Stimulated activated CD8-positive, alpha-beta memory T cell treated with anti-CD3 and anti-CD28 coated beads, Interleukin-4, amount 100 ng/mL, for 1 hour (primary cell): ENCODE data around the gene GPR171.
"Not testable (repeated sequence)": the region's sequence is repeated elsewhere in the genome, so short reads cannot be mapped to it uniquely, and the experiment has no call there.

Experiments
- DNase-seq, 2 donors: peaks; one replicate each; pipeline ENCODE4 v3.0.0-alpha.2; 2020; ENCODE audit warnings: low read depth in 2 of 2, low spot score in 1 of 2

GPR171 gene

DNA sequence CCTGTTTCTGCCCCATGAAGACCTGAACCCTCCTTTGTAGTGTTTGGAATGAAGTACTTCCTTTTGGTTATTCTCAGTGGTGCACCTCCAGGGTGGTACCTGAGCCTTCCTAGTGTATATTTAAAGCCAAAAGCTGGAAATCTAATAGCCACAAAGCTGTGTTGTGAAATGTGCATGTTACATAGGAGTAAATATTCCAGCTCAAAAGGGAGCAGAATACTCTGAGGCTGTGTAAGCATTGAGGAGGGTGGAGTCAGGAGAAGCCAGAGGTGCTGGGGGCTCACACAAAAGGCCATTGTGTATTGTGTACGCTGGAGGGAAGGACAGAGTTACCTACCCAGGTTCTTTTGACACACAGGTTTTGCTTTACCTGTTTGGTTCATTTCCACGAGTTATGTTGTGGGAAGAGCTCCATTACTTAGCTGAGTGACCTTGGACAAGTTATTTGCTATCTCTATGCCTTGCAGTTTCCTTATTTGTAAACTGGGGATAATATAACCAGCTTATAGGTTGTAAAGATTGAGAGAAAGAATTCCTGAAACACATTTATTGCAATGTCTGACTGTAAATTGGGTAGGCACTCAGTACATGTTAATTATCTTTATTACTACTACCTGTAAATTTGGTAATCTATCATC is 24.7 kb downstream of the GPR171 start:
- DNase-seq, result no peak

DNA sequence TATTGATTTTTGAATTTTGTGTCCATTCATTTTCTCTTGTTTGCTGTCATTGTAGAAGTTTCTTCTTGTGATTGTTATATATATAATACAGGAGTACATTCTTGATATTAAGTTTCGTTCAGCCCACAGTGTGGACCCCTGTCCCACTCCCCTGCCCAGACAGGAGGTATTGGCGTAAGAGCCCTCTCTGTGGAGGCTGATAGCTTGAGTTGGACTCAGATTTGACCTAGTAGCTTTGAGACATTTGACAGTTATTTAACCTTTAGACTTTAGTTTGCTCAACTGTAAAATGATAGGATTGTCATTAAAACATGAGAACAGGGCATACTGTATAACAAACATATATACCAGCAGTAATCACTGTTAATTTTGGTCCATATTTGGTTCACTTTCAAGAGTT is 27.1 kb downstream of the GPR171 start:
- no peak for DNase-seq

DNA sequence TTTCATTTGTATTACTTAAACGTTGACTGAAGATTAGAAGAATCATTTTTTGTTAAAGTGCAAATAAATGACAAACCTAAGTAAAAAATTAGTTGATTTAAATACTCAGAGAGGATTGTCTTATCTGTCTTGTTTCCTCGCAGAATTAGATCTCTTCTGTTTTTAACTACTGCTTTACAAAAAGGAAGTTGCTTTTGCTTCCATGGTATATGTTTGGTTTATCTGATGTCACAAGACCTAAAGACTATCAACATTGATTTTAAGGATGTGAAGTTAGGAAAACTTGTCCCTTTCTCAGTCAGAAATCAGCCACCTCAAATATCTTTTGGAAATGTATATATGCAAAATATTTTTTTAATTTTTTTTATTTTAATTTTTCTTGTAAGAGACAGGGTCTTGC is 28.7 kb downstream of the GPR171 start:
- no peak for DNase-seq

DNA sequence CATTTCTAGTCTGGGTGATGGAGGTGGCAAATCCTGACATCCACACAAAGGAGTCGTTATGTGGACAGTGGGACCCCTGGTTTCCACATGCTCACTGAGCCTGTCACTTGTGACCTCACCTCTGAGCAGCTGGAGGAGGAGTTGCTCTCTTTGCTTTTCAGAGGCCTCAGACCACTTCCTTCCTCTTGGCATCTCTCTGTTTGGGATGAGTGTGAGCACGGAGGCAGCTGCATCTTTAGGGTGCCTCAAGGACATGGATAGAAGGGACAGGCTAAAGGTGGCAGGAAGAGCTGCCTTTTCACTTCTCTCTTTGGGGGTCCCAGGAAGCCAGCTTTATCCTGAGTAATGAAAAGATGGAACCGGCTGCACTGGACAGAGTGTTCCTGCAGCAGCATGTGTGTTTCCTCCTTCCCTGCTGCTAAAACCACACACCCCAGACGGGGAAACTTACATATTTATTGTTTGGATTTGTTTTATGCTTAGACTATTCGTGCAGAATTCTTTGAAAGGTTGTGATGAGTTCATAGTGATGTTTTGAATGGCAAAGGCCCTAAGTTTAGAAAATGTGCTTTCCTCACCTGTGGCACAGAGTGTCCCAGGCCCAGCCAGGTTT is 31.8 kb downstream of the GPR171 start:
- no peak for DNase-seq

DNA sequence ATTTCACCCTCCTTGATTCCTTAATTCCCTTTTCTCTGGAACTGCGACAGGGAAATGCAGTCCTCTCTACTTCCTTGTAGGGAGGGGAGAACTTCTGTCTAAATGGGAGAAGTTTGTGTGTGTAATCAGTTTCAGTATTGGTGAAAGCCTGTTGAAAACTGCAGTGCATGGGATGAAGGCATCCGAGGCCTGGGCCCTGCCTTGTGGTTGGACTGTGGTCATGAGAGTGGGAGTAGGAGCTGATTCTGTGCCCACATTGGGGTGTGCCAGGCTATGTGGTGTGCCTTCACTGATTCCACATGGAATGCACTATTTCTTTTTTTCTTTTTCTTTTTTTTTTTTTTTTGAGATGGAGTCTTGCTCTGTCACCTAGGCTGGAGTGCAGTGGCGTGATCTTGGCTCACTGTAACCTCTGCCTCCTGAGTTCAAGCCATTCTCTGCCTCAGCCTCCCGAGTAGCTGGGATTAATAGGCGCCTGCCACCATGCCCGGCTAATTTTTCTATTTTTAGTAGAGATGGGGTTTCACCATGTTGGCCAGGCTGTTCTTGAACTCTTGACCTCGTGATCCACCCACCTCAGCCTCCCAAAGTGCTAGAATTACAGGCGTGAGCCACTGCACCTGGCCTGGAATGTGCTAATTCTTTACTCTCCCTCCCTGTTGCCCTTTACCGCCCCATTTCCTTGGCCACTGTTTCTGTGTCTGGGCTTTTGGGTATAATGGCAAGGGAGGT is 32.9 kb downstream of the GPR171 start:
- not testable (repeated sequence) for DNase-seq

DNA sequence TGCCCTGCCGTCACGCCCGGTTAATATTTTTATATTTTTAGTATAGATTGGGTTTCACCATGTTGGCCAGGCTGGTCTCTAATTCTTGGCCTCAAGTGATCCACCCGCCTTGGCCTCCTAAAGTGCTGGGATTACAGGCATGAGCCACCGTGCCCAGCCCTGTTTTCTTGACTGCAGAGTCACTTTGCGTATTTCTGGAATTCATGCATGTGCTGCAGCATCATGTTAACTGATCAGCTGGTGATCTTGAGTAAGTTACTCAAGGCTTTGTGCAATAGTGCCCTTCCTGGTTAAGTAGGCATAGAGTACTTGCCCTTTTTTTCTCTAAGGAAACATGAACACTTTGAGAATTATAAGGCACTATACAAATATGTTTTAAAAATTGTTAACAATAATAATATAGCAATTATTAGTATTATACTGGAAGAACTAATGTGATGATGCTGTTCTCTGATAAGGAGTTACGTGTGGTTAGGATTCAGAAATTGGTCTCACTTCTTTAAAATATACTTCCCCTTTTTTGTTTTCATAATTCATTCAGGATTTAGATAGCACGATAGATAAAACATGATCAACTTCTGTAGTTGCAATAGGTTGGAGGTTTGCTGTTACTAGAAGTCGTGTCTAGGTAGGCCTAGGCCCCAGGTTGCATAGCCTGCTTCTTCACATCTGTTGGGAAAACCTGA is 33.6 kb downstream of the GPR171 start:
- DNase-seq, result no peak

DNA sequence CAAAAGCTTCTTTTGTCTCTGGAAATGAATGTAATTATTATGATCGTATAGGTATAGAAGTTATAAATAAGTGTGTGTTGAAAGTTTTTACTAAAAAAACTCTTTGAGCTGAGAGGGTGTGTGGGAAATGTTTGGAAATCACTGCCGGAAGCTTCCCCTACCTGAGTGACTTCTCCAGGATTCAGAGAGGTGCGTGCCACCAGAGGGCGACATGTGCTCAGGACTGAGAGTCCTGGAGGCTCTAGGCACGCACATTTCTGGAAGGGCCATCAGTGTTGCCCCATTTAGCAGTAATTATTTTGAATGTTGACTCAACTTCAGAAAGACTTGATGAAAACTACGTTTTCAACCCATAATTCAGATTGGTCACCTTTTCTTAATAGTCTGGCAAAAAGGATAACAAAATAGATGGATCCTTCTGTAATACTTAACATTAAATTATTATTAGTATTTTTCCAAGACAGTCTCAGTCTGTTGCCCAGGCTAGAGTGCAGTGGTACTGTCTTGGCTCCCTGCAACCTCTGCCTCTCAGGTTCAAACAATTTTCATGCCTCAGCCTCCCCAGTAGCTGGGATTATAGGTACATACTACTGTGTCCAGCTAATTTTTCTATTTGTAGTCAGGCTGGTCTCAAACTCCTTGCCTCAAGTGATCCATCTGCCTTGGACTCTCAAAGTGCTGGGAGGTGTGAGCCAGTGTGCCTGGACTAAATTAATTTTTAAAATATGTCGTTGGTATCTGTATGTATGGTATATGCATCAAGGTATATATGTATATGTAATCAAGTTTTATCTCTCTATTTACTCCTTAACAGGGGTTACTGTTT is 34.5 kb downstream of the GPR171 start:
- peak; percentile 63 to 73 for DNase-seq

DNA sequence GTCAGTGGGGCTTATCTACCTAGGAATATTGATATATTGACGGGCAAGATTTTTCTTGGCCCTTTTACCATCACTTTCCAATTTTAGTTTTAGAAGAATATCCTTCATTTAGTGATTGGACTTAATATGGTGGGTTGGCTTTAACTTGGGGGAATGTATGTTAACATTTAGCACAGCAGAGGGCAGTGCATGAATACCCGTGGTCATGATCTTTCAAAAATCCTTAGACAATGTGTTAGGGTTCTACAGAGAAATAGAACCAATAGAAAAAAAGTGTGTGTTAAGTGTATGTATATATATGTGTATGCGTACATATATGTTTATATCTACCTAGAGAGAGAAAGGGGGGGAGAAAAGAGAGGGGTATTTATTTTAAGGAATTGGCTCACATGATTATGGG is 36.9 kb downstream of the GPR171 start:
- DNase-seq, result no peak

DNA sequence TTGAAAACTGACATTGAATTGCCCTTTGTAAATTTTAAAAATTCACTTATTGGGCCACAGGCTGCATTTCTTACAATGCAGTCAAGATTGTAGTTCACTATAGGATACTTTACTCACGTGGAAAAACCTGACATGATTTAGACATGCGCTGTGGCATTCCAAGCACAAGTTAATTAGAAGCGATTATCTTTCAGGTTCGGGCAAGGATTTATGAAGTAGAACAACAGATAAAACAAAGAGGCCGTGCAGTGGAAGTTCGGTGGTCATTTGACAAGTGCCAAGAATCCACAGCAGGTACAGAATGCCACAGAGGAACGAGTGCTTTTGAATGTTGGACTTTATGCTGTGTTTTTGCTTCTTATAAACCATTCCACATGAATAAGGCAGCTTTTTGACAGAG is 37.8 kb downstream of the GPR171 start:
- DNase-seq, result no peak

DNA sequence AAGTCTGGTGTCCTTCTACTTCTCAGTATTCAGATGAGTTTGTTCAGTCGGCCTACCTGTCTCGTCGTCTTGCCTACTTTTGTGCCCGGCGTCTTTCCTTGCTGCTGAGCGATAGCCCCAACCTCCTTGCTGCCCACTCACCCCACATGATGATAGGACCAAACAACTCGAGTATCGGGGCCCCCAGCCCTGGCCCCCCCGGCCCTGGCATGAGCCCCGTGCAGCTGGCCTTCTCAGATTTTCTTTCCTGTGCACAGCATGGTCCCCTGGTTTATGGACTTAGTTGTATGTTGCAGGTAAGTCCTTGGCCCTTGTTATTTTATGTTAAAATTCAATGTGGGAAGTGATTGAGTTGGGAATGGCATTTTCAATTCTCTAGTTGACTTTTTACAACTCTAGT is 43.2 kb downstream of the GPR171 start:
- no peak for DNase-seq

DNA sequence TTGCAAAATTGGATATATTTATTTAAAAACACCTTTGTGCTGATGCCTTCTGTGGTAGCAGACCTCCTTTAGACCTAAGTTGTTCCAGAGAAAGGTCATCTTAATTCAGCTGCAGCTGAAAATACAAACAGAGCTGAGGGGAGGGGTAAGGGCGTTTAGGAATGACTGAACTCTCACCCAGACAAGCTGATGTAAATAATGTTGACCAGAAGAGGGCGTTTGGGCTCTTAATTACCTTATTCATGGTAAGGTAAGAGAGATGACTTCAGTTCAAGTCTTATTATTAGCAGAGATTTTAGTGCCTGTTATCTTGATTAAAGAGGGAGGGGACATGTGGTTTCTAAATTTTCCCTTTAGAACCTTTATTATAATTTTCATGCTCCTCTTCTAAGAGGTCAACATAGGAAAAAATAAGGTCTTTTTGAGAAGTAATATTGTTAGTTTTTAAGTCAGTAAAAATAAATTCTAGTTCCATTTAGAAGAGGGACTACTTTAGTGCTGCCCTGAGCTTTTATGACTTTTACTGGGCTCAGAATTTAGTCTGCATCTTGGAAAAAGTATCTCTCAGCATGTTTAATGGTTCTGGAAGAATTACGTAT is 46.3 kb downstream of the GPR171 start:
- no peak for DNase-seq

DNA sequence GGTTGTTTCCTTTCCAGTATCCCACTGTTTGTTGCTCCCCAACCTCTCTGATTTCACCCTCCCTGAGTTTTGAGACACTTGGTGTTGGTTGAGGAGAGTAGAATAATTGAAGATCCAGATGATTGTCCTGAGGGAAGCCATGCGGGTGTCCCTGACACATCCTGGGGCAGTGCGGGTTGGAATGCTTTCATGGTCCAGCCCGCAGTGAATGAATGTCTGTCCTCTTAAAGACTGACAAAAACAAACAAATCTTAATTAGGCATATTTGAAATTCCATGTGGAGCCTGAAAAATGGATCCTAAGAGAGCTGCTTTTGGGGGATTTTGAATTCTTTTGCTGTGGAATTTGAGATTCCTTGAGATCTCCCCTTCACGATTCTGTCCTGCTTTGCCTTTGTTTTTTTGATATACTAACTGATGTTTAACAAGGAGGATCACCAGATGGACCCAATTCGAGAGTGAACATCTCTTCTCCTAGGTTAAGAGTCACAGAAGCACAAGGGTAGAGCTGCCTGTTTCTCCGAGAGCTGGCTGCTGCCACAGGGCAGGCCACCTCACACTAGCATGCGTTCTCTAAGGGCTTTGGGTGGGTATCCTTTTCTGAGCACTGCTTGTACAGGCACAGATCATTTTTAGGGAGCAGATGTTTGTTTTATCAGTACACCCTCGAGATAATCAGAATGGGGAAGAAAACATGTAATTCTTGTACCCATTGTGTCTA is 47.4 kb downstream of the GPR171 start:
- DNase-seq, result no peak

DNA sequence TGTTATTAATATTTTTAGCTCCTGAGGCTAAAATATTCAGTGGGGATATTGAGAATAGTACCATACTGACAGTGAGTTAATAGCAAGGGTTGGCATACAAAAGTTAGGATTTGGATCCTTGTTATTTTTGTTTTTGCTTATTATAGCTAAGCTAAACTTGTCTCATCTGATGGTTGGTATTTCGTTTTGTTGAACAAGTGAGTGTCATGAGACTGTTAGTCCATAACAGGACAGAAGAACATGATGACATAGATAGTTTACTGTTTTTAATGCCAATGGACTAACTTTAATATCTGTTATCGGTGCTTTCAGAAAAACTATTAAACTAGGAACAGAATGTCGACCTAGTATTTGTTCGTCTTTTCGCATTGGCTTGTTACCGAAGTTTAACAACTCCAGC is 48.5 kb downstream of the GPR171 start:
- no peak for DNase-seq

DNA sequence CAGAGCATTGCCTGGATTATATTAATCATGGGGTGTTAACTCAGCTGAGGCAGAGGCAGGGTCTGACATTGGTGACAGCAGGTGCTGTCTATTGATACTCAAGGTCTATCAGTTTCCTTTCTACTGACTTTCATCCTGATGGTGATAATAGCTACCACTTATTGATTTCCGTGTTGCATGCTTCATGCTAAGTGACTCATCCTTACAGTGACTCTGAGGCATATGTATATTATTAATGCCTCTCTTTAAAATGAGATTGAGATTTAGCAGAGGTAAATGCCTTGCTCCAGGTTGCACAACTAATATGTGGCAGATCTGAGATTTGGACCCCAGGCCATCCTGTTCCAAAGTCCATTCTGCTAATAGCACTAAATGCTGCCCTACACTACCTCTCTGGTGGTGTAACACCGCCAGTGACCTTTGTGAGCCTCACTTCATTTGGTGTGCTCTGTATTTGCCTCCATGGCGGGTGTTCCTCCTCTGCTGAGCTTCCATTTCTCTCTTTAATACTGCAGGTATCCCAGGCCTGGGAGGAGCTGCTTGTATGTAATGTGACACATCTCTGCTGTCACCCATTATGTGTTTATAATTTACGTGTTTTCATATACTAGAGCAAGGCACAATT is 50.4 kb downstream of the GPR171 start:
- DNase-seq, result no peak
